Fibroblast of lung (primary cell): ENCODE measurements around the gene LRRC42. TPM values are rescaled to one million over a fixed set of nuclear protein-coding genes. Genes with fewer than 3 reads are reported as not detected.

Experiments used
- DNase-seq, 2 donors: peaks; one replicate each; pipeline versions ENCODE4 v3.0.0 to v3.0.0-alpha.2; 2010; ENCODE audit warnings: low read depth in 2 of 2
- H2AFZ ChIP-seq: 2 replicates; pipeline ENCODE4 v1.5.1; 2012; ENCODE audit warnings: low read length, control low read depth, inconsistent platforms
- H3K27ac ChIP-seq: 2 replicates; pipeline ENCODE4 v1.5.1; 2011; ENCODE audit warnings: low read length, control low read depth; ENCODE audit not compliant: insufficient read depth
- H3K27me3 ChIP-seq: 2 replicates; pipeline ENCODE4 v1.5.1; 2011; ENCODE audit warnings: mild to moderate bottlenecking, low read length; ENCODE audit not compliant: control insufficient read depth, insufficient read depth
- H3K36me3 ChIP-seq: 2 replicates; pipeline ENCODE4 v1.5.1; 2011; ENCODE audit warnings: low read length; ENCODE audit not compliant: control insufficient read depth, insufficient read depth
- H3K4me1 ChIP-seq: 2 replicates; pipeline ENCODE4 v1.5.1; 2011; ENCODE audit warnings: low read length; ENCODE audit not compliant: control insufficient read depth, insufficient read depth; ENCODE audit errors: extremely low read depth
- H3K4me2 ChIP-seq: 2 replicates; pipeline ENCODE4 v1.5.1; 2011; ENCODE audit warnings: low read length, control low read depth; ENCODE audit not compliant: insufficient read depth; ENCODE audit errors: extremely low read depth
- H3K4me3 ChIP-seq, 4 experiments: fragments of 200-600 bp in 1 of 4; sonication (generic) in 1 of 4; replicated peaks in 1 of 4; 2 replicates each; pipeline ENCODE4 v1.5.1; 2011 to 2016; ENCODE audit warnings: low read length in 4 of 4, low read depth in 3 of 4, mild to moderate bottlenecking in 3 of 4, control low read depth in 2 of 4, inconsistent platforms in 1 of 4, mixed read lengths in 1 of 4; ENCODE audit not compliant: insufficient read depth in 1 of 4; ENCODE audit errors: control extremely low read depth in 1 of 4
- H3K79me2 ChIP-seq: 2 replicates; pipeline ENCODE4 v1.5.1; 2012; ENCODE audit warnings: mild to moderate bottlenecking, low read length, inconsistent platforms; ENCODE audit not compliant: control insufficient read depth, insufficient read depth
- H3K9ac ChIP-seq: 2 replicates; pipeline ENCODE4 v1.5.1; 2011; ENCODE audit warnings: mild to moderate bottlenecking, low read length, control low read depth; ENCODE audit not compliant: insufficient read depth
- H3K9me3 ChIP-seq: 2 replicates; pipeline ENCODE4 v1.5.1; 2012; ENCODE audit warnings: low read depth, low read length; ENCODE audit not compliant: control insufficient read depth, insufficient read depth
- H4K20me1 ChIP-seq: 2 replicates; pipeline ENCODE4 v1.5.1; 2011; ENCODE audit warnings: low read length; ENCODE audit not compliant: control insufficient read depth, insufficient read depth; ENCODE audit errors: extremely low read depth
- CTCF ChIP-seq, 2 donors: IDR thresholded peaks in 1 of 2; conservative IDR thresholded peaks in 1 of 2; 1 replicate in 1 of 2; 2 replicates in 1 of 2; pipeline ENCODE4 v1.5.1; 2011 to 2012; ENCODE audit warnings: low read length in 2 of 2, control low read depth in 1 of 2, inconsistent platforms in 1 of 2, low read depth in 1 of 2, mild to moderate bottlenecking in 1 of 2
- EZH2 ChIP-seq: IDR thresholded peaks from 2 replicates; pipeline ENCODE4 v1.5.1; 2012; ENCODE audit warnings: low read length, control low read depth, mild to moderate bottlenecking; ENCODE audit errors: missing control alignments
- polyA plus RNA-seq, 2 donors: library from polyadenylated mRNA; depleted of rRNA in 1 of 2; stranded (reverse) in 1 of 2; unstranded in 1 of 2; fragments of >200 nt; gene quantifications; 2 replicates each; pipeline ENCODE4 v1.2.1, GENCODE V29; 2011 to 2012; ENCODE audit warnings: missing spikeins in 1 of 2
- total RNA-seq: library from RNA; depleted of rRNA; stranded (reverse); fragments of >200 nt; gene quantifications from 2 replicates; pipeline ENCODE4 v1.2.1, GENCODE V29; 2014

Gene LRRC42
- total and polyA plus RNA-seq, 2 donors (not counting 1 experiment from before 2014, with no cell fraction given) = 34.0 to 50.2 TPM

DNA sequence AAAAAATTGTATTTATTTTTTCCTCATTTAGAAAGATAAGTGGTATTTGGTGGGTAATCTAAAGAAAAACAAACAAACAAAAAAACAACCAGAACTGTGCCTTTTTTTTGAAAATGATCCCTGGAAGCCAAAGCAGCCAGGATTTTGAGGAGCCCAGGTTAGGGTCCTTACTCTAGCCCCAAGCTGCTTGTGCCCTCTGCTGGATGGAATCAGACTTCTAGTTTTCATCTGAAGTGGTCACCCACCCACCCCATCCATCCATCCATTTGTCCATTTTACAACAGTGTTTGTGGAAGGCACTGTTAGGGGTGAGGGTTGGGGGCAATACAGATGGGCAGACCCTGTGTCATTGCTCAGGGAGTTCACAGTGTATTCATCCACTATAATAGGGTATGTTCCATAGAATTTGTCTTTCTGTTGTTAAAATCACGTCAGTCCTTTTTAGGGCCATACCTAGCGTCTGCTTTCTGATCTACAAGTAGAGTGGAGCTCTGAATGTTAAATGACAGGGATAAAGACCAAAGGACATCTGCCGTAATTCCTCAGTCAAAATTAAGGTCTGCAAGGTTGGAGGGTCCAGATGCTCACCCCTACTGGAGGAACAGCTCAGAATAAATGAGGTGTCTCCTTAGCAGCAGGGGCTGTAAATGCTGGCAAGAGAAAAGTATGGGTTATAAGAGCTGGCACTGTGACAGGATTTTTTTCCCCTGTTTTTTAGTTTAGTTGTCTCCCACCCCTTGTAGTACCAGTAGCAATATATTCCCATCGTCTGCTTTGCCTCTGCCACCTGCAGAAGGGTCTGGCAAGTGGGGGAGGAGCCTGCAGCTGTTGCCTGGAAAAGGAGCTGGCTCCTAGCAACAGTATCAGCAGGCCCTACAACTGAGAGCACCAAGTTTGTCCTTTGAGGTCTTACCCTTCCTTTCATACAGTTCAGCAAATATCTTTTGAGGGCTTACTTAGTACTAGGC, 3.2 kb downstream of the LRRC42 start:
- Histone ChIP-seq H3K79me2 (peaks cover 45% of the 10 kb centered on the region), H3K4me1 (peaks cover 2% of the 10 kb centered on the region), H3K4me3 (no peak overlapping the region), H3K4me2 (peak overlapping the region; percentile 8), H3K27me3 (no peaks in the 10 kb centered on the region), H3K27ac (no peak overlapping the region), H4K20me1 (no peaks in the 10 kb centered on the region), H2AFZ (no peak overlapping the region), H3K9me3 (no peaks in the 10 kb centered on the region), H3K9ac (no peak overlapping the region), H3K36me3 (peaks cover 3% of the 10 kb centered on the region)
- peak; percentile 41 to 76 for DNase-seq
- TF ChIP-seq CTCF (conservative IDR thresholded peaks at IDR 0.05 in 1 of 2, IDR thresholded peaks at IDR 0.05 in 1 of 2; ENCODE audit: low read depth in 1 of 2, low read length in 2 of 2) = peak; percentile 63 to 74
- no peak for TF ChIP-seq EZH2

- Histone ChIP-seq H3K27me3 (no peaks in the 10 kb centered on the region), H4K20me1 (no peaks in the 10 kb centered on the region), H2AFZ (no peak overlapping the region), H3K27ac (no peak overlapping the region), H3K36me3 (peaks cover 3% of the 10 kb centered on the region), H3K9me3 (no peaks in the 10 kb centered on the region), H3K79me2 (peaks cover 37% of the 10 kb centered on the region), H3K4me1 (peaks cover 2% of the 10 kb centered on the region), H3K9ac (no peak overlapping the region), H3K4me2 (no peak overlapping the region), H3K4me3 (no peak overlapping the region)
- TF ChIP-seq EZH2 (no peak), CTCF (conservative IDR thresholded peaks at IDR 0.05 in 1 of 2, IDR thresholded peaks at IDR 0.05 in 1 of 2; ENCODE audit: low read depth in 1 of 2, low read length in 2 of 2) (no peak)
- DNase-seq = no peak
Measured at GRCh38 chr1:53951697-53952096, 5.5 kb downstream of the LRRC42 start.

DNA sequence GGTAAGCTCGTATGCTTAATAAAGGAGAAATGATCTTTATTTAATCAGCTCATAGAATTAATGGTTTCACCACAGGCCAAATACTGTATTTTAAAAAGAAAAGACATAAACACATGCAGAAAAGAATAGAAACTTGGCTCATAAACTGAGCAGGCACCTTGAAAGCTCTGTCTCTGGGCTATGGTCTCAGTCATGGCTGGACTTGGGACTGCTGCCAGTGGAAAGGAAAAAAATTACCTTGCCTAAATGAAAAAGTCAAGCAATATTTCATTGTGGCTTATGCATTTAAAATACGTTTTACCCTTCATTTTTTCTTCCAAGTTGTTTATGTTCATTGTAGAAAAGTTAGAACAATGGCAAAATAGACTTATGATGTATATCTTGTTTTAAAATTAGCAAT, 8.0 kb downstream of the LRRC42 start:
- H3K4me1 ChIP-seq = peaks cover 8% of the 10 kb centered on the region
- no peak for TF ChIP-seq EZH2
- TF ChIP-seq CTCF (conservative IDR thresholded peaks at IDR 0.05 in 1 of 2, IDR thresholded peaks at IDR 0.05 in 1 of 2; ENCODE audit: low read depth in 1 of 2, low read length in 2 of 2) = no peak
- peaks cover 6% of the 10 kb centered on the region for H3K36me3 ChIP-seq
- DNase-seq = no peak
- no peak overlapping the region for H3K4me3 ChIP-seq
- no peaks in the 10 kb centered on the region for H3K27me3 ChIP-seq
- H3K27ac ChIP-seq = no peak overlapping the region
- peaks cover 15% of the 10 kb centered on the region for H3K79me2 ChIP-seq
- no peak overlapping the region for H3K4me2 ChIP-seq
- H3K9ac ChIP-seq = no peak overlapping the region
- H4K20me1 ChIP-seq = no peaks in the 10 kb centered on the region
- no peaks in the 10 kb centered on the region for H3K9me3 ChIP-seq
- H2AFZ ChIP-seq = no peak overlapping the region
